H1 (cell line): ENCODE results near the gene TMED9. TPM values are rescaled to one million over a fixed set of nuclear protein-coding genes. Genes with fewer than 3 reads are reported as not detected.

ENCODE experiments used
- CTCF ChIA-PET: fragments of 300-600 bp; sonication (Branson Sonifier 250); formaldehyde crosslinking; loops from one replicate; lab custom pipeline; 2021; ENCODE audit not compliant: partially characterized antibody; lab: Charles Lee
- POLR2A ChIA-PET: fragments of 300-600 bp; sonication (Branson Sonifier 250); formaldehyde crosslinking; loops from one replicate; lab custom pipeline; 2021; ENCODE audit warnings: inconsistent platforms; ENCODE audit not compliant: partially characterized antibody; lab: Charles Lee
- DNase-seq, 2 experiments: peaks; one replicate each; pipeline versions ENCODE4 v3.0.0 to v3.0.0-alpha.2; 2010 to 2022; ENCODE audit warnings: low spot score in 2 of 2, low read depth in 1 of 2, mixed read lengths in 1 of 2
- FAIRE-seq: peaks from 2 replicates; lab custom pipeline; 2011; peaks lifted over from hg19 to GRCh38; lab: Jason Lieb, UNC
- H2AFZ ChIP-seq: 2 replicates; pipeline ENCODE4 v1.8.1; 2012; ENCODE audit warnings: low read length, inconsistent platforms
- H2AK5ac ChIP-seq: 2 replicates; pipeline ENCODE4 v1.6.1; 2013; ENCODE audit warnings: low read depth, low read length
- H2BK120ac ChIP-seq: replicated peaks from 2 replicates; pipeline ENCODE3; 2013; ENCODE audit warnings: low read depth, low read length, inconsistent platforms
- H2BK12ac ChIP-seq: 2 replicates; pipeline ENCODE4 v1.6.1; 2013; ENCODE audit warnings: low read depth, low read length
- H2BK15ac ChIP-seq: 2 replicates; pipeline ENCODE4 v1.6.1; 2013; ENCODE audit warnings: low read length
- H2BK20ac ChIP-seq: 2 replicates; pipeline ENCODE4 v1.6.1; 2013; ENCODE audit warnings: low read length
- H2BK5ac ChIP-seq: 2 replicates; pipeline ENCODE4 v1.6.1; 2013; ENCODE audit warnings: low read depth, low read length
- H3K14ac ChIP-seq: 2 replicates; pipeline ENCODE4 v1.6.1; 2013; ENCODE audit warnings: inconsistent platforms; ENCODE audit not compliant: insufficient read length
- H3K18ac ChIP-seq: 2 replicates; pipeline ENCODE4 v1.6.1; 2013; ENCODE audit warnings: low read length; ENCODE audit errors: extremely low read depth
- H3K23ac ChIP-seq: 2 replicates; pipeline ENCODE4 v1.6.1; 2013; ENCODE audit warnings: inconsistent platforms; ENCODE audit not compliant: insufficient read length
- H3K23me2 ChIP-seq: 2 replicates; pipeline ENCODE4 v1.6.1; 2013; ENCODE audit warnings: low read depth, low read length
- H3K27ac ChIP-seq: 2 replicates; pipeline ENCODE4 v1.6.1; 2011; ENCODE audit warnings: low read depth, low read length, inconsistent platforms
- H3K27me3 ChIP-seq, 4 experiments: replicated peaks in 1 of 4; 1 replicate in 1 of 4; 2 replicates in 3 of 4; pipeline versions ENCODE4 v1.6.1 to v1.8.1; 2011 to 2013; ENCODE audit warnings: low read length in 3 of 4, mild to moderate bottlenecking in 3 of 4, inconsistent platforms in 2 of 4, mixed read lengths in 2 of 4, moderate library complexity in 1 of 4; ENCODE audit not compliant: control insufficient read depth in 3 of 4, insufficient read depth in 3 of 4; ENCODE audit errors: extremely low read depth in 1 of 4
- H3K36me3 ChIP-seq, 4 experiments: 2 replicates each; pipeline versions ENCODE4 v1.6.1 to v1.8.1; 2011 to 2013; ENCODE audit warnings: mild to moderate bottlenecking in 4 of 4, low read length in 3 of 4, moderate library complexity in 2 of 4, control low read depth in 1 of 4, inconsistent platforms in 1 of 4; ENCODE audit not compliant: insufficient read depth in 4 of 4, control insufficient read depth in 2 of 4
- H3K4ac ChIP-seq: replicated peaks from 2 replicates; pipeline ENCODE3; 2013; ENCODE audit warnings: low read length, low read depth, mixed read lengths, inconsistent platforms; ENCODE audit not compliant: insufficient read length
- H3K4me1 ChIP-seq, 4 experiments: replicated peaks in 1 of 4; 1 replicate in 1 of 4; 2 replicates in 3 of 4; pipeline versions ENCODE4 v1.6.1 to v1.8.1; 2011 to 2013; ENCODE audit warnings: low read length in 3 of 4, inconsistent platforms in 2 of 4, mixed read lengths in 1 of 4; ENCODE audit not compliant: insufficient read depth in 4 of 4, control insufficient read depth in 3 of 4
- H3K4me2 ChIP-seq, 2 experiments: 2 replicates each; pipeline versions ENCODE4 v1.6.1 to v1.8.1; 2011 to 2013; ENCODE audit warnings: low read depth in 2 of 2, low read length in 2 of 2, control low read depth in 1 of 2, inconsistent platforms in 1 of 2, mild to moderate bottlenecking in 1 of 2; ENCODE audit not compliant: insufficient read depth in 1 of 2
- H3K4me3 ChIP-seq, 4 experiments: fragments of 200-600, 300-600 bp in 1 of 4; sonication (generic), shearing (Covaris generic), sonication (Bioruptor Twin) in 1 of 4; 2 replicates each; pipeline versions ENCODE4 v1.5.1 to v1.8.1; 2011 to 2016; ENCODE audit warnings: low read length in 4 of 4, low read depth in 3 of 4, control low read depth in 2 of 4, inconsistent platforms in 2 of 4, mild to moderate bottlenecking in 2 of 4, mixed read lengths in 1 of 4, moderate library complexity in 1 of 4; ENCODE audit not compliant: insufficient read depth in 2 of 4; ENCODE audit errors: extremely low read depth in 1 of 4
- H3K56ac ChIP-seq: replicated peaks from 2 replicates; pipeline ENCODE3; 2013; ENCODE audit warnings: low read depth, mild to moderate bottlenecking, mixed read lengths, low read length, inconsistent platforms; ENCODE audit not compliant: insufficient read length
- H3K79me1 ChIP-seq: 2 replicates; pipeline ENCODE4 v1.6.1; 2013; ENCODE audit warnings: low read depth, low read length, control low read depth
- H3K79me2 ChIP-seq, 2 experiments: 2 replicates each; pipeline versions ENCODE4 v1.6.1 to v1.8.1; 2012 to 2013; ENCODE audit warnings: low read length in 2 of 2, mild to moderate bottlenecking in 2 of 2, inconsistent platforms in 1 of 2; ENCODE audit not compliant: insufficient read depth in 2 of 2, control insufficient read depth in 1 of 2
- H3K9ac ChIP-seq, 4 experiments: replicated peaks in 1 of 4; 1 replicate in 1 of 4; 2 replicates in 3 of 4; pipeline versions ENCODE4 v1.6.1 to v1.8.1; 2011 to 2013; ENCODE audit warnings: low read depth in 3 of 4, low read length in 3 of 4, control low read depth in 2 of 4, mild to moderate bottlenecking in 2 of 4, moderate library complexity in 2 of 4, inconsistent platforms in 1 of 4; ENCODE audit errors: extremely low read depth in 1 of 4
- H3K9me3 ChIP-seq, 2 experiments: 2 replicates each; pipeline versions ENCODE4 v1.6.1 to v1.8.1; 2012 to 2013; ENCODE audit warnings: mild to moderate bottlenecking in 2 of 2, moderate library complexity in 2 of 2, control low read depth in 1 of 2, inconsistent platforms in 1 of 2, low read depth in 1 of 2, low read length in 1 of 2, mixed read lengths in 1 of 2; ENCODE audit not compliant: insufficient read depth in 2 of 2
- H4K20me1 ChIP-seq, 2 experiments: replicated peaks in 1 of 2; 2 replicates each; pipeline versions ENCODE3 to v1.8.1; 2011 to 2013; ENCODE audit warnings: inconsistent platforms in 2 of 2, low read length in 2 of 2, mild to moderate bottlenecking in 1 of 2; ENCODE audit not compliant: insufficient read depth in 2 of 2, control insufficient read depth in 1 of 2
- H4K5ac ChIP-seq: 2 replicates; pipeline ENCODE4 v1.6.1; 2013; ENCODE audit warnings: low read length, low read depth, mixed read lengths, inconsistent platforms; ENCODE audit not compliant: insufficient read length
- H4K8ac ChIP-seq: 2 replicates; pipeline ENCODE4 v1.8.0; 2013; ENCODE audit warnings: mild to moderate bottlenecking, moderate library complexity, low read length, inconsistent platforms; ENCODE audit not compliant: insufficient read depth; ENCODE audit errors: extremely low read depth
- H4K91ac ChIP-seq: replicated peaks from 2 replicates; pipeline ENCODE3; 2013; ENCODE audit warnings: low read length, mixed read lengths, inconsistent platforms; ENCODE audit not compliant: insufficient read length
- SIN3A ChIP-seq, 2 experiments: IDR thresholded peaks in 1 of 2; conservative IDR thresholded peaks in 1 of 2; 2 replicates each; pipeline ENCODE4 v1.6.1; 2011 to 2012; ENCODE audit warnings: low read length in 2 of 2, improper control_type of control experiment in 1 of 2, low read depth in 1 of 2, mild to moderate bottlenecking in 1 of 2
- USF2 ChIP-seq: IDR thresholded peaks from 2 replicates; pipeline ENCODE4 v1.6.1; 2011; ENCODE audit warnings: low read length, improper control_type of control experiment
- WGBS, 2 experiments: shearing (Covaris generic) in 1 of 2; methylation state at CpG; one replicate each; pipeline versions ENCODE4 v1.1.6 to v1.1.7; 2013 to 2015; ENCODE audit warnings: low lambda C conversion rate in 2 of 2, mixed read lengths in 2 of 2, inconsistent platforms in 1 of 2, low coverage in 1 of 2, missing lambda C conversion rate in 1 of 2; ENCODE audit not compliant: insufficient replicate concordance in 2 of 2, insufficient coverage in 1 of 2, insufficient read length in 1 of 2; ENCODE audit errors: extremely low coverage in 1 of 2, missing lambda C conversion rate in 1 of 2; 5-methylcytosine and 5-hydroxymethylcytosine counted together
- polyA plus RNA-seq, 7 experiments: library from polyadenylated mRNA; depleted of rRNA in 3 of 7; stranded (reverse) in 5 of 7; unstranded in 2 of 7; fragments of >200 nt in 5 of 7; fragments of 200-250 nt in 2 of 7; gene quantifications; 1 replicate in 5 of 7; 2 replicates in 1 of 7; 4 replicates in 1 of 7; pipeline versions ENCODE4 v1.2.1 to v1.2.3, GENCODE V29; 2011 to 2013; ENCODE audit warnings: missing spikeins in 2 of 7, mixed read lengths in 2 of 7
- total RNA-seq: library from RNA; stranded (reverse); fragmentation: NEBNext Ultra II Directional; extraction: Animal tissue kit (Norgen Biotek cat#: 25700); gene quantifications from 2 replicates; pipeline ENCODE4 v1.2.1, GENCODE V29; 2021

TMED9 gene
- total and polyA plus RNA-seq, 2 of the 8 experiments (the other 6 are each of a cell fraction or from before 2014, with no cell fraction given): 130 to 160 TPM

DNA sequence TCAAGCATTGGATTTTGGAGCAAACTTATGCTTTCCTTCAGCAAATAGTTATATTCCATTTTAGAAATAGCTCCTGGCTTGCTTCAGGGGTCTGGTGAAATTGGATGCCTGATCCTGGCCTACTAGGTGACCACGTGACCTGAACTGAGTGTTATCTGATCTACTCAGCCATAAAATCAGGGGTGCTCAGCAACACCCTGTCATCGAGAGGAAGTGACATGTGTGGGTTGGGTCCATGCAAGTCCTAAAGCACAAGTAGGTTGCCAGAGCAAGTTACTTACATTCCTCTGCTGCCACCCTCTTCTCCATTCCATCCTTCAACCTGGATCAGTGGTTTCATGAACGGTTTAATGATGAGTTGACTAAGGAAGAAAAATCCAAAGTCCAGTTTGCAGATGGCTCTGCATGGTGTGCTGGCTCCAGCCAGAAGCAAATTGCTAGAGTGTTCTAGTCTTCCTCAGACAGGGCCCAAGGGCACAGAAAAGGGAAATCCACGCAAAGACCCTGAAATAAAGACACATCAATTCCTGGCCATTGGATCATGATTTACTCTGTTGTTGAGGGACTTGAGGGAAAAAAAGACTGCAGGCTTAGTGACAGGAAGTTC is 34.9 kb upstream of the TMED9 start:
- H2AK5ac ChIP-seq: no peak overlapping the region
- CTCF ChIA-PET: interaction anchor here (0.7 to 1.9 kb wide), 3 partner anchors 9 to 50 kb away, joined by 3 to 6 read pairs (median 4); no protein-coding TSS in a partner anchor
- H3K23me2 ChIP-seq: peaks cover 6% of the 10 kb centered on the region
- H3K56ac ChIP-seq: no peak overlapping the region
- no peak overlapping the region for H3K14ac ChIP-seq
- no peak overlapping the region for H4K8ac ChIP-seq
- H3K9ac ChIP-seq: no peak overlapping the region
- no peak for DNase-seq
- peaks cover 4 to 10% of the 10 kb centered on the region in 2 experiments for H4K20me1 ChIP-seq
- H3K9me3 ChIP-seq: peaks cover 3 to 7% of the 10 kb centered on the region in 2 experiments
- 81% methylated on average over 4 of the region's 4 CpGs; no CpG with 5 or more reads in 1 of the 2 experiments for WGBS, 2 experiments
- no peak overlapping the region for H3K4me2 ChIP-seq
- H4K91ac ChIP-seq: no peak overlapping the region
- no peak overlapping the region for H3K4ac ChIP-seq
- H3K79me2 ChIP-seq: peaks cover 3 to 17% of the 10 kb centered on the region in 2 experiments; a peak in 2 of 4 replicates
- H2BK120ac ChIP-seq: no peak overlapping the region
- H3K36me3 ChIP-seq: peaks cover 0 to 2% (median 0%) of the 10 kb centered on the region in 4 experiments; a peak in 2 of 8 replicates
- H2BK20ac ChIP-seq: no peak overlapping the region
- H3K4me3 ChIP-seq: no peak overlapping the region
- no peak for FAIRE-seq
- POLR2A ChIA-PET: interaction anchor here (1.0 to 1.3 kb wide), 2 partner anchors 23 to 35 kb away, joined by 3 to 7 read pairs; partner anchors contain the start of gene TMED9
- peaks cover under 1% of the 10 kb centered on the region; the same call in 1 of the 2 replicates for H3K79me1 ChIP-seq
- no peak overlapping the region for H2BK12ac ChIP-seq
- peaks cover 5 to 9% (median 7%) of the 10 kb centered on the region in 4 experiments for H3K4me1 ChIP-seq
- TF ChIP-seq SIN3A (conservative IDR thresholded peaks at IDR 0.05 in 1 of 2, IDR thresholded peaks at IDR 0.05 in 1 of 2; ENCODE audit: low read depth in 1 of 2, low read length in 2 of 2) (no peak), USF2 (0 out of 2 replicates have a peak, but pooled peaks have one; percentile 43)
- H2AFZ ChIP-seq: no peak overlapping the region
- no peak overlapping the region for H2BK5ac ChIP-seq
- no peaks in the 10 kb centered on the region for H3K27me3 ChIP-seq
- no peak overlapping the region for H3K27ac ChIP-seq
- H3K23ac ChIP-seq: no peak overlapping the region
- no peak overlapping the region for H2BK15ac ChIP-seq
- no peak overlapping the region for H4K5ac ChIP-seq
- no peak overlapping the region for H3K18ac ChIP-seq
